Activated CD4-positive, alpha-beta T cell treated with anti-CD3 and anti-CD28 coated beads, Interleukin-2, amount 10 ng/mL, durations not matched to agents 7 days and 5 days (primary cell): ENCODE results near the gene CCL7. TPM values are rescaled to one million over a fixed set of nuclear protein-coding genes. Genes with fewer than 3 reads are reported as not detected.

ENCODE experiments used
- CTCF ChIA-PET: fragments of 350-600 bp; sonication (Branson Sonifier 250); formaldehyde crosslinking; loops from one replicate; lab custom pipeline; 2021; ENCODE audit warnings: antibody characterized with exemption; lab: Charles Lee
- POLR2A ChIA-PET: fragments of 350-600 bp; sonication (Branson Sonifier 250); formaldehyde crosslinking; loops from one replicate; lab custom pipeline; 2021; ENCODE audit warnings: antibody characterized with exemption; lab: Charles Lee
- DNase-seq: peaks from one replicate; pipeline ENCODE4 v3.0.0-alpha.2; 2020
- H3K27ac Mint-ChIP-seq: one replicate; pipeline ENCODE4 v1.8.0; 2021; ENCODE audit warnings: mild to moderate bottlenecking, moderate library complexity, mixed read lengths
- H3K27me3 Mint-ChIP-seq: one replicate; pipeline ENCODE4 v1.8.0; 2021; ENCODE audit warnings: mixed read lengths
- H3K36me3 Mint-ChIP-seq: one replicate; pipeline ENCODE4 v1.8.0; 2021; ENCODE audit warnings: low read depth, mixed read lengths
- H3K4me1 Mint-ChIP-seq: one replicate; pipeline ENCODE4 v1.8.0; 2021; ENCODE audit warnings: mixed read lengths
- H3K4me3 Mint-ChIP-seq: one replicate; pipeline ENCODE4 v1.8.0; 2021; ENCODE audit warnings: mild to moderate bottlenecking, moderate library complexity, mixed read lengths
- H3K9me3 Mint-ChIP-seq: one replicate; pipeline ENCODE4 v1.8.0; 2021; ENCODE audit warnings: mixed read lengths
- total RNA-seq, 2 experiments: library from RNA; stranded (reverse); gene quantifications; one replicate each; pipeline ENCODE4 v1.2.3, GENCODE V29; 2021

The CCL7 gene
- total RNA-seq, 2 experiments from 2014 or later: not detected

DNA sequence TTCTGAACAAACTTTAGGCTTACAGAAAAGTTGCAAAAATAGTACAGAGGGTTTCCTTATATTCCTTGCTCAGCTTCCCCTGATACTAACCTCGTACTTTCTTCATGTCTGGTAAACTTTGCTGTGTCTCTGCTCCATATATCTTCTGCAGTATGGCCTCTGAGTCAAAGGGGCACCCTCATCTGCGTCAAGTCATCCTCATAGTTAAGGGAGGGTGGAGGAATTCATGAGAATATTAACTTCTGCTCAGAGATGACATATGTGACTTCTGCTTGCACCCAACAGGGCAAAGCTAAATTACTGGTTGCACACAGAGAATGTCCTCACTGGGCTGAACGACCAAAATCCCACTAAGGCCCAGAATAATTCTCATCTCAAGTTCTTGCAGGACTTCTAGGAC, 4.3 kb upstream of the CCL7 start:
- no peak for DNase-seq
- CTCF ChIA-PET: interaction anchor here (0.6 kb wide), 1 partner anchor 59 kb away, joined by 3 read pairs; no protein-coding TSS in a partner anchor
- POLR2A ChIA-PET: no interaction called here
- H3K27me3 Mint-ChIP-seq: peaks cover 26% of the 10 kb centered on the region
- H3K27ac Mint-ChIP-seq: no peak overlapping the region
- H3K9me3 Mint-ChIP-seq: no peaks in the 10 kb centered on the region
- peaks cover 9% of the 10 kb centered on the region for H3K4me1 Mint-ChIP-seq
- no peaks in the 10 kb centered on the region for H3K36me3 Mint-ChIP-seq
- H3K4me3 Mint-ChIP-seq: no peak overlapping the region

- ChIA-PET POLR2A (no interaction called here), CTCF (no interaction called here)
- no peak overlapping the region for H3K4me3 Mint-ChIP-seq
- H3K9me3 Mint-ChIP-seq: no peaks in the 10 kb centered on the region
- peaks cover 55% of the 10 kb centered on the region for H3K27me3 Mint-ChIP-seq
- H3K36me3 Mint-ChIP-seq: no peaks in the 10 kb centered on the region
- no peaks in the 10 kb centered on the region for H3K4me1 Mint-ChIP-seq
- no peak for DNase-seq
- H3K27ac Mint-ChIP-seq: no peak overlapping the region
These were observed 5.9 kb downstream of the CCL7 start for GRCh38 chr17:34275881-34276280.

DNA sequence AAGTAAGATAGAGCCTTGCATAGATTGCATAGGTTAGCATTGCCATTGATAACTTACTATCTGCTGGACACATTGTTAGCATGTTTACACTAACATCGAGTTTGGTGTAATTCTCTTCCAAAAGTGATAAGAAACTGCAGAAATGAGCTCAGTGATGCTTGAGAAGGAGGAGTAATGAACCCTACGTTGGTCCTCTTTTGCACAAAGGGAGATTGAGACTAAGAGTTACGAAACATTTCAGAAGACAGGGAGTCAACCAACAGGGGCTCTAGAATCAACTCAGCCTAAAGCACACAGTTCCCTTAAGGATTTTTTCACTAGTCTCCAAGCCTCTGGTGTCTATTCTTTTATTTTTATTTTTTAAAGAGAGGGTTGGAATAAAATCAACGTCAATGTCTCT, 6.8 kb downstream of the CCL7 start:
- Mint-ChIP-seq H3K27me3 (peaks cover 53% of the 10 kb centered on the region), H3K9me3 (no peaks in the 10 kb centered on the region), H3K27ac (no peak overlapping the region), H3K36me3 (no peaks in the 10 kb centered on the region), H3K4me3 (no peak overlapping the region), H3K4me1 (no peaks in the 10 kb centered on the region)
- POLR2A ChIA-PET: no interaction called here
- no peak for DNase-seq
- CTCF ChIA-PET: no interaction called here

DNA sequence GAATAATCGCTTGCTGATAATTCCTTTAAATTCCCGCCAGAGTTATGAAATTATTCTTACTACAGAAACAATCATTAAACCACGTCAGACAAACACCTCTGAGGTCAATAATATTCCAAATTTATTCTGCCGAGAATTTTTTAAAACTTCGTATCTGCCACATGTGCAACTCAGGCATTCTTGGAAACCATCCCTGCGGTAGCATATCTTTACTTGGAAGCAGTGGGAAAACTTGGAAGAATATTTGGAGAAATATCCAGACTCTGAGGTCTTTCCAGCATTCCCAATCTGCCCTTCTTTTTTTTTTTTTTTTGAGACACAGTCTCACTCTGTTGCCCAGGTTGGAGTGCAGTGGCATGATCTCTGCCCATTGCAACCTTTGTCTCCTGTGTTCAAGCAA, 13.6 kb downstream of the CCL7 start:
- Mint-ChIP-seq H3K4me3 (no peak overlapping the region), H3K9me3 (no peaks in the 10 kb centered on the region), H3K4me1 (no peaks in the 10 kb centered on the region), H3K36me3 (no peaks in the 10 kb centered on the region), H3K27ac (no peak overlapping the region), H3K27me3 (peaks cover 34% of the 10 kb centered on the region)
- ChIA-PET CTCF (no interaction called here), POLR2A (no interaction called here)
- DNase-seq: no peak

GRCh38 chr17:34285286-34285792, 15.3 kb downstream of the CCL7 start, which contains the start of gene CCL11:
Gene CCL11, plus strand, starts transcription at chr17:34285742. Its CDS starts 67 bp downstream, at chr17:34285809.
- no peak for DNase-seq
- no peaks in the 10 kb centered on the region for H3K9me3 Mint-ChIP-seq
- H3K27me3 Mint-ChIP-seq: peaks cover 29% of the 10 kb centered on the region
- ChIA-PET CTCF (no interaction called here), POLR2A (no interaction called here)
- no peaks in the 10 kb centered on the region for H3K36me3 Mint-ChIP-seq
- no peaks in the 10 kb centered on the region for H3K4me1 Mint-ChIP-seq
- H3K27ac Mint-ChIP-seq: no peak within 1 kb of the TSS
- H3K4me3 Mint-ChIP-seq: no peak within 1 kb of the TSS

- no peaks in the 10 kb centered on the region for H3K9me3 Mint-ChIP-seq
- H3K4me1 Mint-ChIP-seq: no peaks in the 10 kb centered on the region
- no peak overlapping the region for H3K27ac Mint-ChIP-seq
- H3K27me3 Mint-ChIP-seq: peaks cover 15% of the 10 kb centered on the region
- ChIA-PET POLR2A (no interaction called here), CTCF (no interaction called here)
- no peak for DNase-seq
- H3K36me3 Mint-ChIP-seq: no peaks in the 10 kb centered on the region
- H3K4me3 Mint-ChIP-seq: no peak overlapping the region
These were observed 17.9 kb downstream of the CCL7 start for GRCh38 chr17:34287875-34288274.

GRCh38 chr17:34290586-34290985, 20.6 kb downstream of the CCL7 start:
- no peaks in the 10 kb centered on the region for H3K36me3 Mint-ChIP-seq
- POLR2A ChIA-PET: no interaction called here
- no peaks in the 10 kb centered on the region for H3K4me1 Mint-ChIP-seq
- no peak overlapping the region for H3K4me3 Mint-ChIP-seq
- CTCF ChIA-PET: no interaction called here
- H3K27me3 Mint-ChIP-seq: peaks cover 10% of the 10 kb centered on the region
- H3K9me3 Mint-ChIP-seq: no peaks in the 10 kb centered on the region
- DNase-seq: no peak
- no peak overlapping the region for H3K27ac Mint-ChIP-seq

GRCh38 chr17:34291721-34292348, 21.8 kb downstream of the CCL7 start:
- POLR2A ChIA-PET: no interaction called here
- no peaks in the 10 kb centered on the region for H3K4me1 Mint-ChIP-seq
- no peaks in the 10 kb centered on the region for H3K36me3 Mint-ChIP-seq
- DNase-seq: no peak
- H3K9me3 Mint-ChIP-seq: no peaks in the 10 kb centered on the region
- CTCF ChIA-PET: interaction anchor here (1.6 kb wide), 1 partner anchor 70 kb away, joined by 4 read pairs; no protein-coding TSS in a partner anchor
- H3K27me3 Mint-ChIP-seq: peaks cover 12% of the 10 kb centered on the region
- H3K27ac Mint-ChIP-seq: no peak overlapping the region
- no peak overlapping the region for H3K4me3 Mint-ChIP-seq

DNA sequence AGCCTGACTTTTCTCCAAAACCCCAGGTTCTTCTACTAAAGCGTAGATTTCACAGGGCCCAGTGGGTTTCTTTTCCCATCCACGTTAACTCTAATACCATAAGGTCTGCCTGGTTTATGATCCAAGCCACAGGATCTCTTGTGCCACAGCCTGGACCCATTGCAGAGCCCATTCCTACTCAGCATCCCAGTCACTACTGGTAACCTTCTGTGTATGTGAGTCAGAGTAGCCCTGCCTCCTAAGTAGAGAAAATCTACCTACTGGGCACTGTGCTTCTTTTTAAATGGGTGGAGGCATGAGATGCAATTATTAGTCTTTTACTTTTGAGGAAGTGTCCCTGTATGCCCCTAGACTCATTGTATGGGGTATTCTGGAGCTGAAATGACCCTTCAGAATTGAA, 29.0 kb downstream of the CCL7 start:
- H3K27me3 Mint-ChIP-seq: peaks cover 8% of the 10 kb centered on the region
- no peak overlapping the region for H3K27ac Mint-ChIP-seq
- H3K9me3 Mint-ChIP-seq: peaks cover 4% of the 10 kb centered on the region
- ChIA-PET POLR2A (no interaction called here), CTCF (no interaction called here)
- no peak overlapping the region for H3K4me3 Mint-ChIP-seq
- no peaks in the 10 kb centered on the region for H3K36me3 Mint-ChIP-seq
- no peak for DNase-seq
- peaks cover 4% of the 10 kb centered on the region for H3K4me1 Mint-ChIP-seq

- Mint-ChIP-seq H3K9me3 (peaks cover 4% of the 10 kb centered on the region), H3K27me3 (peaks cover 8% of the 10 kb centered on the region), H3K4me1 (peaks cover 4% of the 10 kb centered on the region), H3K36me3 (no peaks in the 10 kb centered on the region), H3K27ac (no peak overlapping the region), H3K4me3 (no peak overlapping the region)
- CTCF ChIA-PET: no interaction called here
- no peak for DNase-seq
- POLR2A ChIA-PET: no interaction called here
These were observed 30.0 kb downstream of the CCL7 start for GRCh38 chr17:34299956-34300577.

- Mint-ChIP-seq H3K9me3 (peaks cover 4% of the 10 kb centered on the region), H3K4me3 (no peak overlapping the region), H3K36me3 (no peaks in the 10 kb centered on the region), H3K27me3 (peaks cover 7% of the 10 kb centered on the region), H3K27ac (no peak overlapping the region), H3K4me1 (peaks cover 4% of the 10 kb centered on the region)
- ChIA-PET CTCF (no interaction called here), POLR2A (no interaction called here)
- no peak for DNase-seq
These were observed 30.8 kb downstream of the CCL7 start for GRCh38 chr17:34300652-34301370.

- POLR2A ChIA-PET: no interaction called here
- H3K9me3 Mint-ChIP-seq: peaks cover 4% of the 10 kb centered on the region
- peaks cover 7% of the 10 kb centered on the region for H3K4me1 Mint-ChIP-seq
- H3K27ac Mint-ChIP-seq: no peak overlapping the region
- no peaks in the 10 kb centered on the region for H3K36me3 Mint-ChIP-seq
- H3K4me3 Mint-ChIP-seq: no peak overlapping the region
- peaks cover 7% of the 10 kb centered on the region for H3K27me3 Mint-ChIP-seq
- CTCF ChIA-PET: interaction anchor here (0.9 kb wide), 1 partner anchor 101 kb away, joined by 3 read pairs; no protein-coding TSS in a partner anchor
- no peak for DNase-seq
These were observed 32.0 kb downstream of the CCL7 start for GRCh38 chr17:34301986-34302385.

GRCh38 chr17:34302636-34303035, 32.6 kb downstream of the CCL7 start:
- POLR2A ChIA-PET: no interaction called here
- Mint-ChIP-seq H3K4me1 (peaks cover 13% of the 10 kb centered on the region), H3K27ac (no peak overlapping the region), H3K36me3 (no peaks in the 10 kb centered on the region), H3K9me3 (peaks cover 4% of the 10 kb centered on the region), H3K4me3 (no peak overlapping the region), H3K27me3 (peaks cover 7% of the 10 kb centered on the region)
- CTCF ChIA-PET: interaction anchor here (0.9 kb wide), 1 partner anchor 102 kb away, joined by 3 read pairs; no protein-coding TSS in a partner anchor
- DNase-seq: no peak
